GM23338 (cell line): Measurements from ENCODE around the gene TRPC4AP. TPM values are rescaled to one million over a fixed set of nuclear protein-coding genes. Genes with fewer than 3 reads are reported as not detected.

Source experiments
- ATAC-seq: fragments of 200-7000 bp; cut with Tn5 transposase; 3 replicates; pipeline ENCODE4 v1.9.1; 2020
- DNase-seq: peaks from one replicate; pipeline ENCODE4 v3.0.0-alpha.2; 2015; ENCODE audit warnings: low spot score
- H2AFZ ChIP-seq: fragments of 200-600 bp; sonication (generic); 2 replicates; pipeline ENCODE4 v1.8.0; 2016; ENCODE audit warnings: antibody characterized with exemption, mild to moderate bottlenecking, moderate library complexity
- H3F3A ChIP-seq: fragments of 200-600 bp; sonication (generic); replicated peaks from 2 replicates; pipeline ENCODE4 v1.8.0; 2017; ENCODE audit warnings: antibody characterized with exemption, mixed run types, low read depth
- H3K27ac ChIP-seq: fragments of 200-600 bp; sonication (generic); 2 replicates; pipeline ENCODE4 v1.6.1; 2016; ENCODE audit warnings: low read depth
- H3K27me3 ChIP-seq: fragments of 200-600 bp; sonication (generic); 2 replicates; pipeline ENCODE4 v1.8.0; 2016; ENCODE audit warnings: mild to moderate bottlenecking, mixed run types, moderate library complexity; ENCODE audit not compliant: insufficient read depth
- H3K36me3 ChIP-seq: fragments of 200-600 bp; sonication (generic); 2 replicates; pipeline ENCODE4 v1.8.0; 2016; ENCODE audit warnings: mild to moderate bottlenecking; ENCODE audit not compliant: insufficient read depth
- H3K4me1 ChIP-seq: fragments of 200-600 bp; sonication (generic); 2 replicates; pipeline ENCODE4 v1.8.0; 2016; ENCODE audit warnings: mild to moderate bottlenecking, moderate library complexity; ENCODE audit not compliant: insufficient read depth
- H3K4me2 ChIP-seq: fragments of 200-600 bp; sonication (generic); 2 replicates; pipeline ENCODE4 v1.7.1; 2017; ENCODE audit warnings: mixed run types
- H3K4me3 ChIP-seq: fragments of 200-600 bp; sonication (generic); 2 replicates; pipeline ENCODE4 v1.6.1; 2016; ENCODE audit warnings: mixed run types
- H3K79me2 ChIP-seq: fragments of 200-600 bp; sonication (generic); replicated peaks from 2 replicates; pipeline ENCODE4 v1.8.0; 2017; ENCODE audit warnings: mild to moderate bottlenecking; ENCODE audit not compliant: insufficient read depth
- H3K9me2 ChIP-seq: fragments of 200-600 bp; sonication (generic); 2 replicates; pipeline ENCODE4 v1.8.0; 2017; ENCODE audit not compliant: insufficient read depth
- H4K20me1 ChIP-seq: fragments of 200-600 bp; sonication (generic); replicated peaks from 2 replicates; pipeline ENCODE4 v1.8.0; 2017; ENCODE audit warnings: mild to moderate bottlenecking; ENCODE audit not compliant: insufficient read depth
- H3K27ac Mint-ChIP-seq: 2 replicates; pipeline ENCODE4 v1.8.0; 2020; ENCODE audit warnings: inconsistent platforms, mild to moderate bottlenecking, moderate library complexity, mixed read lengths
- H3K27me3 Mint-ChIP-seq: 3 replicates; pipeline ENCODE4 v1.8.0; 2022; ENCODE audit warnings: low read depth, mild to moderate bottlenecking, moderate library complexity, mixed read lengths, inconsistent platforms; ENCODE audit not compliant: insufficient read depth, poor library complexity
- H3K36me3 Mint-ChIP-seq: 3 replicates; pipeline ENCODE4 v1.8.0; 2021; ENCODE audit warnings: low read depth, mild to moderate bottlenecking, inconsistent platforms, moderate library complexity, mixed read lengths
- H3K4me1 Mint-ChIP-seq: 3 replicates; pipeline ENCODE4 v1.8.0; 2020; ENCODE audit warnings: mild to moderate bottlenecking, inconsistent platforms, mixed read lengths
- H3K4me3 Mint-ChIP-seq: 3 replicates; pipeline ENCODE4 v1.8.0; 2021; ENCODE audit warnings: moderate library complexity, mild to moderate bottlenecking, inconsistent platforms, mixed read lengths
- H3K9me3 Mint-ChIP-seq: 3 replicates; pipeline ENCODE4 v1.8.0; 2020; ENCODE audit warnings: moderate library complexity, mild to moderate bottlenecking, inconsistent platforms, mixed read lengths
- CREB1 ChIP-seq: fragments of 250-450 bp; sonication (Bioruptor Pico); IDR thresholded peaks from 2 replicates; pipeline ENCODE4 v1.5.0; 2020; ENCODE audit warnings: low read depth, mild to moderate bottlenecking, moderate library complexity
- EZH2 ChIP-seq: fragments of 200-600 bp; sonication (generic); IDR thresholded peaks from one replicate; pipeline ENCODE4 v1.8.0; 2017; ENCODE audit warnings: antibody characterized with exemption, mild to moderate bottlenecking, low read depth; ENCODE audit not compliant: unreplicated experiment
- EZH2phosphoT487 ChIP-seq: fragments of 200-600 bp; sonication (generic); IDR thresholded peaks from one replicate; pipeline ENCODE4 v1.8.1; 2018; ENCODE audit warnings: antibody characterized with exemption; ENCODE audit not compliant: unreplicated experiment
- JUNB ChIP-seq: IDR thresholded peaks from one replicate; pipeline ENCODE4 v1.6.1; 2016; ENCODE audit warnings: antibody characterized with exemption; ENCODE audit not compliant: unreplicated experiment
- NANOG ChIP-seq: IDR thresholded peaks from 2 replicates; pipeline ENCODE4 v1.6.1; 2016; ENCODE audit warnings: antibody characterized with exemption, borderline replicate concordance
- POLR2AphosphoS5 ChIP-seq: IDR thresholded peaks from 2 replicates; pipeline ENCODE4 v1.6.1; 2016; ENCODE audit warnings: antibody characterized with exemption, low read depth
- STAT1 ChIP-seq: IDR thresholded peaks from one replicate; pipeline ENCODE4 v1.6.1; 2016; ENCODE audit warnings: antibody characterized with exemption; ENCODE audit not compliant: unreplicated experiment
- ZNF114 ChIP-seq: fragments of 250-450 bp; sonication (Bioruptor Pico); IDR thresholded peaks from 2 replicates; pipeline ENCODE4 v1.5.0; 2020; ENCODE audit warnings: mild to moderate bottlenecking, moderate library complexity
- ZNF331 ChIP-seq: fragments of 250-450 bp; sonication (Bioruptor Pico); IDR thresholded peaks from 2 replicates; pipeline ENCODE4 v1.5.0; 2020; ENCODE audit warnings: low read depth, mild to moderate bottlenecking, moderate library complexity
- polyA plus RNA-seq: library from polyadenylated mRNA; unstranded; fragments of >200 nt; fragmentation: Nextera tagmentation; extraction: Ambion mirVana; gene quantifications from 2 replicates; pipeline ENCODE4 v1.2.1, GENCODE V29; 2016
- total RNA-seq: library from RNA; depleted of rRNA; stranded (reverse); fragments of >200 nt; shearing (Covaris generic); gene quantifications from 2 replicates; pipeline ENCODE4 v1.2.3, GENCODE V29; 2014
- TF ChIP-seq, protein P1 (sequence below): IDR thresholded peaks from one replicate; pipeline ENCODE4 v1.6.1; 2018; ENCODE audit warnings: antibody characterized with exemption; ENCODE audit not compliant: unreplicated experiment
- TF ChIP-seq, protein P2 (sequence below): IDR thresholded peaks from 2 replicates; pipeline ENCODE4 v1.6.1; 2016; ENCODE audit warnings: antibody characterized with exemption
- TF ChIP-seq, protein P3 (sequence below): fragments of 250-450 bp; sonication (Bioruptor Pico); IDR thresholded peaks from 2 replicates; pipeline ENCODE4 v1.5.0; 2020; ENCODE audit warnings: mild to moderate bottlenecking, moderate library complexity
- TF ChIP-seq, protein P4 (sequence below), 2 experiments: fragments of 200-600 bp in 1 of 2; sonication (generic) in 1 of 2; conservative IDR thresholded peaks; 2 replicates each; pipeline versions ENCODE4 v1.5.1 to v1.6.1; 2016 to 2017; ENCODE audit warnings: antibody characterized with exemption in 2 of 2, low read depth in 2 of 2, mild to moderate bottlenecking in 2 of 2, moderate library complexity in 1 of 2

Gene TRPC4AP
- total and polyA plus RNA-seq, 2 experiments from 2014 or later: 48.8 to 89.5 TPM

DNA sequence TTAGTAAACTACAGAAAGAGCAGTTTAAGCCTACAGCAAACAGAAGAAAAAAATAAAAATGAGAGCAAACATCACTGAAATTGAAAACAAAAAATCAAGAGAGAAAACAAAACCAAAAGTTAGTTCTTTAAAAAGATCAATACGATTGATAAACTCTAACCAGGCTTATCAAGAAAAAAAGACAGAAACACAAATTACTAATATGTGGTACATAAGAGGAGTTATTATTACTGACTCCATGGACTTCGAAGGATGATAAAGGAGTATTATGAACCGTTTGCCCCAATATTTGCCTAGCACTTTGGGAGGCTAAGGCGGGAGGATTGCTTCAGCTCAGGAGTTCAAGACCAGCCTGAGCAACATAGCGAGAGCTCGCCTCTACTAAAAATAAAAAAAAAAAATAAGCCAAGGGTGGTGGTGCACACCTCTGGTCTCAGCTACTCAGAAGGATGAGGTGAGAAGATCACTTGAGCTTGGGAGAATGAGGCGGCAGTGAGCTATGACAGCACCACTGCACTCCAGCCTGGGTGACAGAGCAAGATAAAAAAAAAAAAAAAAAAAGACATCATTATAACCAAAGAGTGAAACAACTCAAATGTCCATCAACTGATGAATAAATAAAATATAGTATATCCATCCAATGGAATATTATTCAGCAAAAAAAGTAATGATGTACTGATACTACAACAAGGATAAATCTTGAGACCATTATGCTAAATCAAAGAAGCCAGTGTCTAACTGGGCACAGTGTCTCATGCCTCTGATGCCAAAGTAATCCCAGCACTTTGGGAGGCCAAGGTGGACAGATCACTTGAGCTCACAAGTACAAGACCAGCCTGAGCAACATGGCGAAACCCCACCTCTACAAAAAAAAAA is 12.9 kb downstream of the TRPC4AP start:
- peaks cover 13% of the 10 kb centered on the region for H4K20me1 ChIP-seq
- H3K27ac Mint-ChIP-seq: no peak overlapping the region
- H3K4me3 ChIP-seq: no peak overlapping the region
- no peak for TF ChIP-seq NANOG
- TF ChIP-seq ZNF331 (CRISPR knock-in tag): no peak
- no peak for TF ChIP-seq STAT1
- TF ChIP-seq, protein P1, sequence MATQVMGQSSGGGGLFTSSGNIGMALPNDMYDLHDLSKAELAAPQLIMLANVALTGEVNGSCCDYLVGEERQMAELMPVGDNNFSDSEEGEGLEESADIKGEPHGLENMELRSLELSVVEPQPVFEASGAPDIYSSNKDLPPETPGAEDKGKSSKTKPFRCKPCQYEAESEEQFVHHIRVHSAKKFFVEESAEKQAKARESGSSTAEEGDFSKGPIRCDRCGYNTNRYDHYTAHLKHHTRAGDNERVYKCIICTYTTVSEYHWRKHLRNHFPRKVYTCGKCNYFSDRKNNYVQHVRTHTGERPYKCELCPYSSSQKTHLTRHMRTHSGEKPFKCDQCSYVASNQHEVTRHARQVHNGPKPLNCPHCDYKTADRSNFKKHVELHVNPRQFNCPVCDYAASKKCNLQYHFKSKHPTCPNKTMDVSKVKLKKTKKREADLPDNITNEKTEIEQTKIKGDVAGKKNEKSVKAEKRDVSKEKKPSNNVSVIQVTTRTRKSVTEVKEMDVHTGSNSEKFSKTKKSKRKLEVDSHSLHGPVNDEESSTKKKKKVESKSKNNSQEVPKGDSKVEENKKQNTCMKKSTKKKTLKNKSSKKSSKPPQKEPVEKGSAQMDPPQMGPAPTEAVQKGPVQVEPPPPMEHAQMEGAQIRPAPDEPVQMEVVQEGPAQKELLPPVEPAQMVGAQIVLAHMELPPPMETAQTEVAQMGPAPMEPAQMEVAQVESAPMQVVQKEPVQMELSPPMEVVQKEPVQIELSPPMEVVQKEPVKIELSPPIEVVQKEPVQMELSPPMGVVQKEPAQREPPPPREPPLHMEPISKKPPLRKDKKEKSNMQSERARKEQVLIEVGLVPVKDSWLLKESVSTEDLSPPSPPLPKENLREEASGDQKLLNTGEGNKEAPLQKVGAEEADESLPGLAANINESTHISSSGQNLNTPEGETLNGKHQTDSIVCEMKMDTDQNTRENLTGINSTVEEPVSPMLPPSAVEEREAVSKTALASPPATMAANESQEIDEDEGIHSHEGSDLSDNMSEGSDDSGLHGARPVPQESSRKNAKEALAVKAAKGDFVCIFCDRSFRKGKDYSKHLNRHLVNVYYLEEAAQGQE: no peak
- TF ChIP-seq JUNB: no peak
- TF ChIP-seq, protein P2, sequence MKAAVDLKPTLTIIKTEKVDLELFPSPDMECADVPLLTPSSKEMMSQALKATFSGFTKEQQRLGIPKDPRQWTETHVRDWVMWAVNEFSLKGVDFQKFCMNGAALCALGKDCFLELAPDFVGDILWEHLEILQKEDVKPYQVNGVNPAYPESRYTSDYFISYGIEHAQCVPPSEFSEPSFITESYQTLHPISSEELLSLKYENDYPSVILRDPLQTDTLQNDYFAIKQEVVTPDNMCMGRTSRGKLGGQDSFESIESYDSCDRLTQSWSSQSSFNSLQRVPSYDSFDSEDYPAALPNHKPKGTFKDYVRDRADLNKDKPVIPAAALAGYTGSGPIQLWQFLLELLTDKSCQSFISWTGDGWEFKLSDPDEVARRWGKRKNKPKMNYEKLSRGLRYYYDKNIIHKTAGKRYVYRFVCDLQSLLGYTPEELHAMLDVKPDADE: no peak
- no peak for TF ChIP-seq EZH2
- TF ChIP-seq, protein P3, sequence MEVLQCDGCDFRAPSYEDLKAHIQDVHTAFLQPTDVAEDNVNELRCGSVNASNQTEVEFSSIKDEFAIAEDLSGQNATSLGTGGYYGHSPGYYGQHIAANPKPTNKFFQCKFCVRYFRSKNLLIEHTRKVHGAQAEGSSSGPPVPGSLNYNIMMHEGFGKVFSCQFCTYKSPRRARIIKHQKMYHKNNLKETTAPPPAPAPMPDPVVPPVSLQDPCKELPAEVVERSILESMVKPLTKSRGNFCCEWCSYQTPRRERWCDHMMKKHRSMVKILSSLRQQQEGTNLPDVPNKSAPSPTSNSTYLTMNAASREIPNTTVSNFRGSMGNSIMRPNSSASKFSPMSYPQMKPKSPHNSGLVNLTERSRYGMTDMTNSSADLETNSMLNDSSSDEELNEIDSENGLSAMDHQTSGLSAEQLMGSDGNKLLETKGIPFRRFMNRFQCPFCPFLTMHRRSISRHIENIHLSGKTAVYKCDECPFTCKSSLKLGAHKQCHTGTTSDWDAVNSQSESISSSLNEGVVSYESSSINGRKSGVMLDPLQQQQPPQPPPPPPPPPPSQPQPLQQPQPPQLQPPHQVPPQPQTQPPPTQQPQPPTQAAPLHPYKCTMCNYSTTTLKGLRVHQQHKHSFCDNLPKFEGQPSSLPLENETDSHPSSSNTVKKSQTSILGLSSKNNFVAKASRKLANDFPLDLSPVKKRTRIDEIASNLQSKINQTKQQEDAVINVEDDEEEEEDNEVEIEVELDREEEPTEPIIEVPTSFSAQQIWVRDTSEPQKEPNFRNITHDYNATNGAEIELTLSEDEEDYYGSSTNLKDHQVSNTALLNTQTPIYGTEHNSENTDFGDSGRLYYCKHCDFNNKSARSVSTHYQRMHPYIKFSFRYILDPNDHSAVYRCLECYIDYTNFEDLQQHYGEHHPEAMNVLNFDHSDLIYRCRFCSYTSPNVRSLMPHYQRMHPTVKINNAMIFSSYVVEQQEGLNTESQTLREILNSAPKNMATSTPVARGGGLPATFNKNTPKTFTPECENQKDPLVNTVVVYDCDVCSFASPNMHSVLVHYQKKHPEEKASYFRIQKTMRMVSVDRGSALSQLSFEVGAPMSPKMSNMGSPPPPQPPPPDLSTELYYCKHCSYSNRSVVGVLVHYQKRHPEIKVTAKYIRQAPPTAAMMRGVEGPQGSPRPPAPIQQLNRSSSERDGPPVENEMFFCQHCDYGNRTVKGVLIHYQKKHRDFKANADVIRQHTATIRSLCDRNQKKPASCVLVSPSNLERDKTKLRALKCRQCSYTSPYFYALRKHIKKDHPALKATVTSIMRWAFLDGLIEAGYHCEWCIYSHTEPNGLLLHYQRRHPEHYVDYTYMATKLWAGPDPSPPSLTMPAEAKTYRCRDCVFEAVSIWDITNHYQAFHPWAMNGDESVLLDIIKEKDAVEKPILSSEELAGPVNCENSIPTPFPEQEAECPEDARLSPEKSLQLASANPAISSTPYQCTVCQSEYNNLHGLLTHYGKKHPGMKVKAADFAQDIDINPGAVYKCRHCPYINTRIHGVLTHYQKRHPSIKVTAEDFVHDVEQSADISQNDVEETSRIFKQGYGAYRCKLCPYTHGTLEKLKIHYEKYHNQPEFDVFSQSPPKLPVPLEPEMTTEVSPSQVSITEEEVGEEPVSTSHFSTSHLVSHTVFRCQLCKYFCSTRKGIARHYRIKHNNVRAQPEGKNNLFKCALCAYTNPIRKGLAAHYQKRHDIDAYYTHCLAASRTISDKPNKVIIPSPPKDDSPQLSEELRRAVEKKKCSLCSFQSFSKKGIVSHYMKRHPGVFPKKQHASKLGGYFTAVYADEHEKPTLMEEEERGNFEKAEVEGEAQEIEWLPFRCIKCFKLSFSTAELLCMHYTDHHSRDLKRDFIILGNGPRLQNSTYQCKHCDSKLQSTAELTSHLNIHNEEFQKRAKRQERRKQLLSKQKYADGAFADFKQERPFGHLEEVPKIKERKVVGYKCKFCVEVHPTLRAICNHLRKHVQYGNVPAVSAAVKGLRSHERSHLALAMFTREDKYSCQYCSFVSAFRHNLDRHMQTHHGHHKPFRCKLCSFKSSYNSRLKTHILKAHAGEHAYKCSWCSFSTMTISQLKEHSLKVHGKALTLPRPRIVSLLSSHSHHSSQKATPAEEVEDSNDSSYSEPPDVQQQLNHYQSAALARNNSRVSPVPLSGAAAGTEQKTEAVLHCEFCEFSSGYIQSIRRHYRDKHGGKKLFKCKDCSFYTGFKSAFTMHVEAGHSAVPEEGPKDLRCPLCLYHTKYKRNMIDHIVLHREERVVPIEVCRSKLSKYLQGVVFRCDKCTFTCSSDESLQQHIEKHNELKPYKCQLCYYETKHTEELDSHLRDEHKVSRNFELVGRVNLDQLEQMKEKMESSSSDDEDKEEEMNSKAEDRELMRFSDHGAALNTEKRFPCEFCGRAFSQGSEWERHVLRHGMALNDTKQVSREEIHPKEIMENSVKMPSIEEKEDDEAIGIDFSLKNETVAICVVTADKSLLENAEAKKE (CRISPR knock-in tag): no peak
- no peak for TF ChIP-seq EZH2phosphoT487
- TF ChIP-seq POLR2AphosphoS5: no peak
- TF ChIP-seq, protein P4, sequence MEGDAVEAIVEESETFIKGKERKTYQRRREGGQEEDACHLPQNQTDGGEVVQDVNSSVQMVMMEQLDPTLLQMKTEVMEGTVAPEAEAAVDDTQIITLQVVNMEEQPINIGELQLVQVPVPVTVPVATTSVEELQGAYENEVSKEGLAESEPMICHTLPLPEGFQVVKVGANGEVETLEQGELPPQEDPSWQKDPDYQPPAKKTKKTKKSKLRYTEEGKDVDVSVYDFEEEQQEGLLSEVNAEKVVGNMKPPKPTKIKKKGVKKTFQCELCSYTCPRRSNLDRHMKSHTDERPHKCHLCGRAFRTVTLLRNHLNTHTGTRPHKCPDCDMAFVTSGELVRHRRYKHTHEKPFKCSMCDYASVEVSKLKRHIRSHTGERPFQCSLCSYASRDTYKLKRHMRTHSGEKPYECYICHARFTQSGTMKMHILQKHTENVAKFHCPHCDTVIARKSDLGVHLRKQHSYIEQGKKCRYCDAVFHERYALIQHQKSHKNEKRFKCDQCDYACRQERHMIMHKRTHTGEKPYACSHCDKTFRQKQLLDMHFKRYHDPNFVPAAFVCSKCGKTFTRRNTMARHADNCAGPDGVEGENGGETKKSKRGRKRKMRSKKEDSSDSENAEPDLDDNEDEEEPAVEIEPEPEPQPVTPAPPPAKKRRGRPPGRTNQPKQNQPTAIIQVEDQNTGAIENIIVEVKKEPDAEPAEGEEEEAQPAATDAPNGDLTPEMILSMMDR (conservative IDR thresholded peaks at IDR 0.05; ENCODE audit: low read depth in 2 of 2): no peak
- TF ChIP-seq CREB1: no peak
- TF ChIP-seq ZNF114 (CRISPR knock-in tag): no peak
- H3K27me3 ChIP-seq: no peaks in the 10 kb centered on the region
- H3K4me1 ChIP-seq: no peaks in the 10 kb centered on the region
- H3K27ac ChIP-seq: no peak overlapping the region
- DNase-seq (no peak), ATAC-seq (no peak)
- H3K4me1 Mint-ChIP-seq: no peaks in the 10 kb centered on the region
- H3K4me3 Mint-ChIP-seq: no peak overlapping the region
- H3K27me3 Mint-ChIP-seq: no peaks in the 10 kb centered on the region
- H3K36me3 Mint-ChIP-seq: peaks cover 50% of the 10 kb centered on the region
- H3K9me3 Mint-ChIP-seq: peaks cover 34% of the 10 kb centered on the region
- H3F3A ChIP-seq: no peaks in the 10 kb centered on the region
- H3K36me3 ChIP-seq: peaks cover 27% of the 10 kb centered on the region
- no peaks in the 10 kb centered on the region for H3K9me2 ChIP-seq
- H3K79me2 ChIP-seq: peaks cover 77% of the 10 kb centered on the region
- H2AFZ ChIP-seq: no peak overlapping the region
- H3K4me2 ChIP-seq: no peak overlapping the region
